CD4-positive, alpha-beta T cell treated with Interleukin-4 for 1 hour (primary cell): ENCODE results near the gene RASAL2.
A peak's percentile ranks its signal among the peaks of the same experiment; 100 is the strongest.
"Not testable (repeated sequence)": the region's sequence is repeated elsewhere in the genome, so short reads cannot be mapped to it uniquely, and the experiment has no call there.

Experiments used
- DNase-seq, 2 donors: peaks; one replicate each; pipeline ENCODE4 v3.0.0-alpha.2; 2020 to 2022

Gene RASAL2

GRCh38 chr1:178294654-178295053 lies 200.8 kb downstream of the RASAL2 start:
- DNase-seq = no peak

- DNase-seq = no peak
Observed at GRCh38 chr1:178300352-178300699, 206.4 kb downstream of the RASAL2 start.

GRCh38 chr1:178301141-178301540 lies 207.2 kb downstream of the RASAL2 start:
- no peak for DNase-seq

GRCh38 chr1:178307264-178307663 lies 213.4 kb downstream of the RASAL2 start:
- DNase-seq = no peak

- no peak for DNase-seq
Observed at GRCh38 chr1:178308438-178308837, 214.5 kb downstream of the RASAL2 start.

- DNase-seq = peak; percentile 23 to 52
Observed at GRCh38 chr1:178310685-178311105, 216.8 kb downstream of the RASAL2 start.

- DNase-seq = no peak
Observed at GRCh38 chr1:178311164-178311563, 217.3 kb downstream of the RASAL2 start.

- DNase-seq = not testable (repeated sequence)
Observed at GRCh38 chr1:178320280-178320982, 226.5 kb downstream of the RASAL2 start.

GRCh38 chr1:178323067-178323466 lies 229.2 kb downstream of the RASAL2 start:
- DNase-seq = no peak

GRCh38 chr1:178324003-178324402 lies 230.1 kb downstream of the RASAL2 start:
- DNase-seq = no peak

GRCh38 chr1:178328728-178329127 lies 234.8 kb downstream of the RASAL2 start:
- DNase-seq = no peak

GRCh38 chr1:178330153-178330552 lies 236.2 kb downstream of the RASAL2 start:
- DNase-seq = no peak

- DNase-seq = no peak
Observed at GRCh38 chr1:178330848-178331497, 237.1 kb downstream of the RASAL2 start.

GRCh38 chr1:178335426-178335825 lies 241.5 kb downstream of the RASAL2 start:
- no peak for DNase-seq

GRCh38 chr1:178337091-178337706 lies 243.3 kb downstream of the RASAL2 start:
- DNase-seq = no peak

GRCh38 chr1:178339834-178340233 lies 245.9 kb downstream of the RASAL2 start:
- no peak for DNase-seq

GRCh38 chr1:178341261-178341956 lies 247.5 kb downstream of the RASAL2 start:
- DNase-seq = no peak

GRCh38 chr1:178342745-178343144 lies 248.8 kb downstream of the RASAL2 start:
- DNase-seq = no peak

- no peak for DNase-seq
Observed at GRCh38 chr1:178344513-178345091, 250.7 kb downstream of the RASAL2 start.

GRCh38 chr1:178345238-178345637 lies 251.3 kb downstream of the RASAL2 start:
- DNase-seq = no peak

GRCh38 chr1:178345807-178346206 lies 251.9 kb downstream of the RASAL2 start:
- DNase-seq = no peak

- DNase-seq = no peak
Observed at GRCh38 chr1:178349801-178350200, 255.9 kb downstream of the RASAL2 start.

GRCh38 chr1:178351911-178352310 lies 258.0 kb downstream of the RASAL2 start:
- DNase-seq = not testable (repeated sequence)
